GM21619 (cell line): ENCODE results near the gene UNC80.
"Not testable (repeated sequence)": the region's sequence is repeated elsewhere in the genome, so short reads cannot be mapped to it uniquely, and the experiment has no call there.

Experiments
- ATAC-seq: cut with Tn5 transposase; IDR thresholded peaks from one replicate; pipeline ENCODE4 v1.9.1; 2021; ENCODE audit not compliant: unreplicated experiment

UNC80 gene

GRCh38 chr2:209771474-209772289, at the start of gene UNC80:
UNC80 (plus strand) TSS chr2:209771832; CDS start chr2:209772073, 241 bp downstream.
- ATAC-seq = no peak

- no peak for ATAC-seq
These were observed 45.3 kb upstream of the UNC80 start for GRCh38 chr2:209726311-209726710.

- ATAC-seq = no peak
These were observed 44.6 kb upstream of the UNC80 start for GRCh38 chr2:209727077-209727476.

- ATAC-seq = no peak
These were observed 36.8 kb upstream of the UNC80 start for GRCh38 chr2:209734805-209735204.

- no peak for ATAC-seq
These were observed 29.7 kb upstream of the UNC80 start for GRCh38 chr2:209741953-209742352.

GRCh38 chr2:209753020-209753419, 18.6 kb upstream of the UNC80 start:
- no peak for ATAC-seq

- ATAC-seq = no peak
These were observed 14.5 kb upstream of the UNC80 start for GRCh38 chr2:209757163-209757562.

GRCh38 chr2:209761566-209761965, 10.1 kb upstream of the UNC80 start:
- ATAC-seq = no peak

- ATAC-seq = no peak
These were observed 9.1 kb upstream of the UNC80 start for GRCh38 chr2:209762563-209762962.

- no peak for ATAC-seq
These were observed 8.5 kb upstream of the UNC80 start for GRCh38 chr2:209763106-209763505.

GRCh38 chr2:209766613-209767012, 5.0 kb upstream of the UNC80 start:
- ATAC-seq = no peak

- ATAC-seq = no peak
These were observed 4.3 kb upstream of the UNC80 start for GRCh38 chr2:209767316-209767715.

- no peak for ATAC-seq
These were observed 3.1 kb upstream of the UNC80 start for GRCh38 chr2:209768557-209768956.

GRCh38 chr2:209772290-209772685, 656 bp downstream of the UNC80 start:
- ATAC-seq = no peak

GRCh38 chr2:209773377-209773776, 1.7 kb downstream of the UNC80 start:
- ATAC-seq = no peak

GRCh38 chr2:209787416-209787815, 15.8 kb downstream of the UNC80 start:
- no peak for ATAC-seq

- no peak for ATAC-seq
These were observed 17.3 kb downstream of the UNC80 start for GRCh38 chr2:209788925-209789324.

GRCh38 chr2:209790066-209790728, 18.6 kb downstream of the UNC80 start:
- no peak for ATAC-seq

- ATAC-seq = no peak
These were observed 19.5 kb downstream of the UNC80 start for GRCh38 chr2:209791151-209791550.

- not testable (repeated sequence) for ATAC-seq
These were observed 23.8 kb downstream of the UNC80 start for GRCh38 chr2:209795425-209795824.

GRCh38 chr2:209805351-209805750, 33.7 kb downstream of the UNC80 start:
- ATAC-seq = no peak

- no peak for ATAC-seq
These were observed 34.7 kb downstream of the UNC80 start for GRCh38 chr2:209806318-209806717.
